Measurements from ENCODE around the gene JCHAIN.

Gene JCHAIN

DNA sequence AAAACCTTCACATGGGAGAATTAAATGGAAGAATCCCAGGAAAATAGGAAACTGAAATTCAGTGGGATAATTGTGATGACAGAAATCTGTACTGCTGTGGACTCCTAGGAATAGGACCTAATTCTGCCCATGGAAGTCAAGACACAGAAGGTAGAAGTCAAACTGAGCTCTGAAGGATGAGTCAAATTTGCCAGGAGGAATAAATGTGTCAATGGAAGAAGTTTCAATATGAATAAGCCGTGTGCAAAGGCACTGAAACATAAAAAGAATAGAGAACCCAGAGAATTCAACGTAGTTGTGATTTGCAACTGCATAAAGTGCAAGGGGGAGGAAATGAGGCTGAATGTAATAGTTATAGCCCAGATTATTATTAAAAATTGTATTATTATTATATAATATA, 26.1 kb downstream of the JCHAIN start:
- peaks cover 6% of the 10 kb centered on the region for H3K36me3 Mint-ChIP-seq
- H3K9me3 Mint-ChIP-seq = no peaks in the 10 kb centered on the region
- H3K27me3 Mint-ChIP-seq = no peaks in the 10 kb centered on the region
- DNase-seq (ENCODE audit: low spot score in 2 of 2) (no peak), ATAC-seq (ENCODE audit: low read depth) (no peak)
- peaks cover 13% of the 10 kb centered on the region for H3K4me1 Mint-ChIP-seq
- H3K4me3 Mint-ChIP-seq = no peak overlapping the region
- H3K27ac Mint-ChIP-seq = no peak overlapping the region

DNA sequence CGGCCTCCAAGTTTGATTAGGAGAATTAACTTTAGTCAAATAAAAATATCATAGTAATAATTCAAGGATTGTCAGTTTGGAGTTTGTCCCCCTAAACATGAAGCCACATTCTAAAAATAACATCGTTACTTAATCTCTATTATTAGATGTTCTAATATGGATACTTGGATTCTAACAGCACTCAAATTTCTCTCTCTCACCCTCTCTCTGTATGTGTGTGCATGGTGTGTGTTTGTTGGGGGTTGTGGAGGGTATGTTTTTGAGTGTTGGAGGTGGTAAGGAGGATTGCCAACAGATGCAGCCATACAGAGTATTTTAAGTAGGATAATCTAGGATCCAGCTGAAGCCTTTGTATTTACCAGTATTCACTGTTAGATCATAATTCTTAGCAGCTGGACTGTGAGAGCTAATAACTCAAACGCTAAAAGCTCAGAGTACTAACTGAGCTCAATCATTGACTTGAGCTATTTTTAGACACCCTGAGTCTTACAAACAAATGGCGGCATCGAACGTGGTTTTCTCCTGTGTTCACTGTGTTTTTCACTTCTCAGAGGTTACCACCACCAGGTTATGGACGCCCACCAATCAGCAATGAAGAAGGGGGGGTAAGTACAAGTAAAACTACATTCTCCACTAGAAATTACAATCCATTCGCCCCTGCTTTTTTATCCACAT, 28.9 kb downstream of the JCHAIN start:
- H3K4me1 Mint-ChIP-seq = peaks cover 10% of the 10 kb centered on the region
- no peak overlapping the region for H3K4me3 Mint-ChIP-seq
- H3K27me3 Mint-ChIP-seq = no peaks in the 10 kb centered on the region
- peak overlapping the region; percentile 19 for H3K27ac Mint-ChIP-seq
- H3K9me3 Mint-ChIP-seq = no peaks in the 10 kb centered on the region
- ATAC-seq (ENCODE audit: low read depth) (no peak), DNase-seq (ENCODE audit: low spot score in 2 of 2) (no peak)
- peaks cover 9% of the 10 kb centered on the region for H3K36me3 Mint-ChIP-seq

DNA sequence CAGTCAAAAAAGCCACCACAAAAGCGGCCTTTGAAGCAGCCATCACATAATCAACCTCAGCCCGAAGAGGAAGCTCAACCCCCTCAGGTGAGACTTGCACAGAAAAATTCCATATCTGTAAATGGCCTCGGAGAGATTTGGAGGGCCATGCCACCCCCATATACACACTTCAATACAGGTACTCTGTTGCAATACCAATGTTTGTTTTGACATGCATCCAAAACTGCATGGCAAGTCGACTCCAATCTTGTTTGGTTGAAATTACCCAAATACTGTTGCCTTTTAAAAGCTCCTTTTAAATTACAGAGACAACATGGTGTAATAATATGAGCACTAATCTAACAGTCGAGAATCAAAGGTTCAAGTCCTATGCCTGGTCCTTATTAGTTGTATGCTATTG, 31.8 kb downstream of the JCHAIN start:
- H3K9me3 Mint-ChIP-seq = no peaks in the 10 kb centered on the region
- no peak overlapping the region for H3K4me3 Mint-ChIP-seq
- ATAC-seq (ENCODE audit: low read depth) (no peak), DNase-seq (ENCODE audit: low spot score in 2 of 2) (no peak)
- no peaks in the 10 kb centered on the region for H3K27me3 Mint-ChIP-seq
- H3K4me1 Mint-ChIP-seq = peaks cover 10% of the 10 kb centered on the region
- peaks cover 7% of the 10 kb centered on the region for H3K36me3 Mint-ChIP-seq
- peak overlapping the region; percentile 58 for H3K27ac Mint-ChIP-seq

DNA sequence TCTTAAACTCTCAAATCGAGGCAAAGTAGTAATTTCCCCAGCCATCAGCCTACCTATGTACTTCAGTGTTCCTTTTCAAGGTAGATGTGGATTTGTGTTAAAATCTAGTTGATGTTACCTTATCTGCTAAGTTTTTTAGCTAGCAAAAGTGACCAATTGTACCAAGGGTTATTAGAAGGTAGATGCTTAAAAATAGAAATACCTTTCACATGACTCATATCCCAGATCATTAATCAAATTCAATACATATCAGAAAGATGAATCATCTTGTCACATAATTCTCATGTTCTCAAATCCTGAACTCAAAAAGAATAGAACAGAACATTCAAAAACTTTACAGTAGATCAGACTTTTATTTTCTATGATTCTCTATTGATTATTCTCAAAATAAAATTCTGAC, 34.3 kb downstream of the JCHAIN start:
- no peaks in the 10 kb centered on the region for H3K27me3 Mint-ChIP-seq
- ATAC-seq (ENCODE audit: low read depth) (no peak), DNase-seq (ENCODE audit: low spot score in 2 of 2) (no peak)
- no peaks in the 10 kb centered on the region for H3K9me3 Mint-ChIP-seq
- H3K4me3 Mint-ChIP-seq = no peak overlapping the region
- peaks cover 3% of the 10 kb centered on the region for H3K4me1 Mint-ChIP-seq
- H3K36me3 Mint-ChIP-seq = peaks cover 10% of the 10 kb centered on the region
- no peak overlapping the region for H3K27ac Mint-ChIP-seq

DNA sequence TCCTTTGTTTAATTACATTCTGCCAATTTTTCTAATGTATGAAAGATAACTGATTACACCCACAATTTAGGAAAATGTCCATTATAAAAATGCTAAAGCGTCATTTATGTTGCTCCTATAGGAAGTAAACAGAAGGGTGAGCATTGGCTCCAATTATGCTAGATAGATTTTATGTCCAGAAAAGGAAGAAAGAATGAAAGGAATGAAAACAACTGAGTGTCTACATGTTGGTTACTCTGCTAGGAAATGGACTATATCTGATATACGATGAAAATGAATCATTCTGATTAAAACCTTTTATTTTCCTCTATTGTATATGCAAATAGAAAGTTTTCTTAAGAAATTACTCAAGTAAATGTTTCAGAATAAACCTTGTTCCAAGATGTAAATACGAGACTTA, 36.1 kb downstream of the JCHAIN start:
- H3K4me3 Mint-ChIP-seq = no peak overlapping the region
- no peak overlapping the region for H3K27ac Mint-ChIP-seq
- peaks cover 10% of the 10 kb centered on the region for H3K36me3 Mint-ChIP-seq
- H3K9me3 Mint-ChIP-seq = no peaks in the 10 kb centered on the region
- DNase-seq (ENCODE audit: low spot score in 2 of 2) (no peak), ATAC-seq (ENCODE audit: low read depth) (no peak)
- peaks cover 3% of the 10 kb centered on the region for H3K4me1 Mint-ChIP-seq
- H3K27me3 Mint-ChIP-seq = no peaks in the 10 kb centered on the region

DNA sequence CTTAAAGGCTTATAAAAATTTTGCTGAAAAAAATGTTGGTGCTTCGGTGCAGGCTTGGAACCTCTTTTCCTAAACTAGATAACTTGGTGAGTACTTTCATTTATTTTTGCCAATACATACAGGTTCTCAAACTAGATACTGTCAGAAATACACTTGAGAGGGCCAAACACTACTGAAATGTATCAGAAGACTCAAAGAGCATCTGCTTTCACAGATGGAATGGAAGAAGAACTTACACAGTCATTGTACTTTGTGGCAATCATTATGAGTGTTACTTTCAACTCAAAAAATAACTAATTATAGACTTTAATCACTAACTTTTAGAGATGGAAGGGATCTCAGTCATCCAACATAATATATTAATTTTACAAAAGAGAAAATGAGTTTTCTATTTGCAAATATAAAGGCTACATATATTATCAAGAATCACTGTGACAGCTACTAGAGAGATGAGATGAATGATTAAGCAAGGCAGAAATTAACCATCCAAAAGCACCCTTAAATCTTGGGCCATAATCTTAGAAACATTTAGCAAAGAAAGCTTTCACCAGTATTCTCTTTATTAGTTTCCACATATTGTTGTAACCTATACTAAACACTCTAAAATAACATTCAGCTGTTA, 36.7 kb downstream of the JCHAIN start:
- Mint-ChIP-seq H3K27me3 (no peaks in the 10 kb centered on the region), H3K36me3 (peaks cover 10% of the 10 kb centered on the region)

DNA sequence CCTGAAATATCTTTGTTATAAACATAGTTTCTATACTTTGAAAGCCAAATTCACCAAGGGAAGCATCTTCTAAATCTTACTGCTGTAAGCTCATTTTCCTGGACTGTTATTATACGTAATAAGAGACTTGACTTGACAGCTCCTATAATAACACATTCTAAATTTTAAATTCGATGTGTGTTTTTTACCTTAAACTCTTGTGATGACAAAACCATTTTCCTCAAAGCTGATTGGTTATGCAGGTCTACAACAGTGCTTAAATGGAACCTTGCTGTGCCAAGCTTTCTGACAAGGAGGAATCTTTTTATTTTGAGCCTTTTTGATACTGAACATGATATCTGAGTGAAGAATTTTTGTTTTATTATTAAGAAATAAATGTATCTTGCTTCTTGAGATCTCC, 37.9 kb downstream of the JCHAIN start, which contains the start of gene ENAM:
ENAM (plus strand) TSS at position 301 of the 400 bp plus-strand sequence. CDS start 757 bp downstream, outside the sequence.
- peaks cover 6% of the 10 kb centered on the region for H3K36me3 Mint-ChIP-seq
- H3K4me1 Mint-ChIP-seq = peaks cover 3% of the 10 kb centered on the region
- H3K9me3 Mint-ChIP-seq = no peaks in the 10 kb centered on the region
- H3K4me3 Mint-ChIP-seq = no peak within 1 kb of the TSS
- no peak for ATAC-seq (ENCODE audit: low read depth)
- H3K27ac Mint-ChIP-seq = peak within 1 kb of the TSS; percentile 11
- no peak for DNase-seq (ENCODE audit: low spot score in 2 of 2)
- no peaks in the 10 kb centered on the region for H3K27me3 Mint-ChIP-seq

More for the DNA sequence above, 36.7 kb downstream of the JCHAIN start:
- Mint-ChIP-seq H3K4me1 (peaks cover 3% of the 10 kb centered on the region), H3K27ac (peak overlapping the region; percentile 11), H3K9me3 (no peaks in the 10 kb centered on the region), H3K4me3 (no peak overlapping the region)
- no peak for ATAC-seq (ENCODE audit: low read depth)
- DNase-seq (ENCODE audit: low spot score in 2 of 2) = no peak

DNA sequence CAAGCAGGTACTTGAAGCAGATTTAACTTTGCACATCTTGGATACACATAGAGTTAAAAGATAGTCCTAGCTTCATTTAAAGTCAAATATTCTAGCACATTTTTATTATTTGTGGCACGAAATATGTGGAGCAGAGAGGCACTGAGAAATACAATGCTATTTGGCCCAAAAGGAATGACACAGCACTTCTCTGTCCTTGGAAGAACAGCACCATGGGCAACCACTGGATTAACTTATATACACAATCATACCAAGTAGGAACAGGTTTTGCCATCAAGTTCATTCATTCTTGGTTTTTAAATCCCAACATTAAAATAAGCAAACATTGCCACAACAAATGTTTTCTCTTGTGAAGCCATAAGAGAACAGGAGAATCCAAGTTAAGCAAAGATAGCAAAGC, 38.7 kb downstream of the JCHAIN start:
- Mint-ChIP-seq H3K27ac (no peak overlapping the region), H3K9me3 (no peaks in the 10 kb centered on the region), H3K4me3 (no peak overlapping the region), H3K27me3 (no peaks in the 10 kb centered on the region), H3K36me3 (peaks cover 6% of the 10 kb centered on the region), H3K4me1 (peaks cover 3% of the 10 kb centered on the region)
- no peak for ATAC-seq (ENCODE audit: low read depth)
- DNase-seq (ENCODE audit: low spot score in 2 of 2) = no peak

DNA sequence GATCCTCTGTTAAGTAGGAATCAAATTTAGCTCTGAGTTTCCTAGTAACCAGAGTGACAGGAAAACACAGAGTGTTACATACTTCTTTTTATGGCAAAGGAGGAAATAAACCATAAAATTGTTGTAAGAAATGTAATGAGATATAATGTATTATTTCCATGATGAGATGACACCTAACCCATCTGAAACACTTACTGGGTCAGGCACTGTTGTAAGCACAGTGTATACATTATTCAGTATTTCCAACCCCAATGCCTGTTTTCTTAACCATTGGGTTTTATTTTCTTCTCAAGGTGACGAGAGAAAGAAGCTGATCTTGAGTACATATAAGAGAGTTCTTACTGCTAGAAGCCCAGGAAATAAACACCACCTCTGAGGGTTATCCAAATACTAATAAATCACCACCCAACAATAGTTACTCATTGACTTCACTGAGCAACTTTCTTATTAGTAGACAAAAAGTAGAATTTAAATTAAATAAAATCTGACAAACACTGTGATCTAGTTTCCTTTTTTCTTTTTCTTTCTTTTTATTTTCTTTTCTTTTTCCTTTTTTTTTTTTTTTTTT, 42.0 kb downstream of the JCHAIN start:
- Mint-ChIP-seq H3K27me3 (no peaks in the 10 kb centered on the region), H3K27ac (no peak overlapping the region), H3K4me3 (no peak overlapping the region), H3K4me1 (no peaks in the 10 kb centered on the region), H3K36me3 (peaks cover 4% of the 10 kb centered on the region), H3K9me3 (no peaks in the 10 kb centered on the region)
- DNase-seq (ENCODE audit: low spot score in 2 of 2) (no peak), ATAC-seq (ENCODE audit: low read depth) (no peak)

DNA sequence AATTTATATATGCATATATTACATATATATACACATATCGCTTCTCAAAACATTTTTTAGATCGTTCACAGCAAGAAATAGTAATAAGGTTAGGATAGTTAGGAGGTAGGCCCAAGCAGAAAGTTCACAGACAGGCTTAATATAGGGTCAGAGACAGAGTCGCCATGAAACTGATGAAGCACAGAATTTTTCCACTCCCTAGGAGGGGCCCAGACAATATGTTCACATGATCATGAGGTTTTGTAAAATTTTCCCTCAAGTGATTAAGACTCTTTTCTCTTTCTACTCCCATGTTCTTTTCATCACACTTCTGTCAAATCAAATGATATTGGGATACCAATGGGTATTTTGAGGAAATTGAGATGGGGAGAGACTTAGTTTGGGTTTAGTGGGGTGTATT, 43.0 kb downstream of the JCHAIN start:
- Mint-ChIP-seq H3K36me3 (peaks cover 5% of the 10 kb centered on the region), H3K4me3 (no peak overlapping the region), H3K27me3 (no peaks in the 10 kb centered on the region), H3K27ac (no peak overlapping the region), H3K4me1 (no peaks in the 10 kb centered on the region), H3K9me3 (peaks cover 3% of the 10 kb centered on the region)
- ATAC-seq (ENCODE audit: low read depth) (no peak), DNase-seq (ENCODE audit: low spot score in 2 of 2) (no peak)

DNA sequence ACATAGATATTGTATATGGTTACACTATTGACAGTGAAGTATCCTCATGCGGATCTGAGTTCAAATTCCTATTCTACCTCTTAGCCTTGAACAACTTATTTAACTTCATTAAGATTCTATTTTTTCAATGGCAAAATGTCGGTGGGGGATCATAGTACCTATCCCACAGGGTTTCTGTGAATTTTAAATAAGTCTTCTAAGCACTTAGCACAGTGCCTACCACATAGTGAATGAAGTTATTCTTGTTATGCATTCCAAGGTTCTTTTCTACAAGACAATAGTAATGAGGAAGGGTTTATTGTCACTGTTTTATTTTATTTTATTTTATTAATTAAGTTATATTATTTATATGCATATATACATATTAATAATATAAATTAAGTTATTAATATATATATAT, 46.5 kb downstream of the JCHAIN start:
- peaks cover 14% of the 10 kb centered on the region for H3K4me1 Mint-ChIP-seq
- H3K36me3 Mint-ChIP-seq = peaks cover 5% of the 10 kb centered on the region
- ATAC-seq (ENCODE audit: low read depth) = no peak
- peaks cover 3% of the 10 kb centered on the region for H3K9me3 Mint-ChIP-seq
- no peak overlapping the region for H3K27ac Mint-ChIP-seq
- DNase-seq (ENCODE audit: low spot score in 2 of 2) = no peak
- H3K4me3 Mint-ChIP-seq = no peak overlapping the region
- no peaks in the 10 kb centered on the region for H3K27me3 Mint-ChIP-seq

DNA sequence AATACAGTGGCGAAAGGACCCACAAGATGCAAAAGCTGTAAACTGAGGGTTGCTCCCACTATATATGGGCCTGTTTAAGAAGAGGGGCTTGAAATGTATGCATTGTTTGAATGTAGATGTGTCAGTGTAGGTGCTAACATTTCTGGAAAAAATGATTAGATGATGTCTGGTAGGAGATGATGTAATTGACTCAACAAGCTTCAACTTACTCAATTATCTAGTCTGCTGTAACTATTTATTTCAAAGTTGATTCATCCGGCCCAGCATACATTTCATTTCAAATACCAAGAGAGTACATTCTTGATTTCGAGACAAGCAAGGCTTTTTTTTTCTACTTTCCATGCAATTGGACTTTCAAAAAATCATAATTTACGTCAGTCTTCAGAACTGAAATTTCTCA, 47.0 kb downstream of the JCHAIN start:
- ATAC-seq (ENCODE audit: low read depth) = no peak
- DNase-seq (ENCODE audit: low spot score in 2 of 2) = no peak
- Mint-ChIP-seq H3K4me3 (no peak overlapping the region), H3K9me3 (peaks cover 3% of the 10 kb centered on the region), H3K27ac (no peak overlapping the region), H3K4me1 (peaks cover 16% of the 10 kb centered on the region), H3K27me3 (no peaks in the 10 kb centered on the region), H3K36me3 (peaks cover 5% of the 10 kb centered on the region)

DNA sequence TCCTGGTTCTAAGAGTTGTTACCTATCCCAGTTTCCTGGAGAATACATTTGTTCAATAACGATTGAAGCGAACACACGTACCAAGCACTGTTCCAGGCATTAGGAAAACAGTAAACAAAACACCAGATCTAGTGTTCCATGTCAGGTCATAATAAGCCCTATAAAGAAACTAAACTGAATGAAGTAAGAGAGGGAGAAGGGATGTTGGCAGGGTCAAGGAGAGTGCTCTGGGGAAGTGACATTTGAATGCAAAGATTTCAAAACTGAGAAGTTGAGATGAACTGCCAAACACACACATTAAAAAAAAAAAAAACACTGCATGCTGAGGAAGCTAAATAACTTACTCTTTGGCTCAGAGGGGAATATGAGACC, 52.1 kb downstream of the JCHAIN start:
- no peak for DNase-seq (ENCODE audit: low spot score in 2 of 2)
- H3K27ac Mint-ChIP-seq = peak overlapping the region; percentile 64
- H3K4me1 Mint-ChIP-seq = peaks cover 28% of the 10 kb centered on the region
- H3K4me3 Mint-ChIP-seq = peak overlapping the region; percentile 52
- H3K9me3 Mint-ChIP-seq = peaks cover 3% of the 10 kb centered on the region
- peaks cover 3% of the 10 kb centered on the region for H3K36me3 Mint-ChIP-seq
- peak; percentile 27 for ATAC-seq (ENCODE audit: low read depth)
- no peaks in the 10 kb centered on the region for H3K27me3 Mint-ChIP-seq

DNA sequence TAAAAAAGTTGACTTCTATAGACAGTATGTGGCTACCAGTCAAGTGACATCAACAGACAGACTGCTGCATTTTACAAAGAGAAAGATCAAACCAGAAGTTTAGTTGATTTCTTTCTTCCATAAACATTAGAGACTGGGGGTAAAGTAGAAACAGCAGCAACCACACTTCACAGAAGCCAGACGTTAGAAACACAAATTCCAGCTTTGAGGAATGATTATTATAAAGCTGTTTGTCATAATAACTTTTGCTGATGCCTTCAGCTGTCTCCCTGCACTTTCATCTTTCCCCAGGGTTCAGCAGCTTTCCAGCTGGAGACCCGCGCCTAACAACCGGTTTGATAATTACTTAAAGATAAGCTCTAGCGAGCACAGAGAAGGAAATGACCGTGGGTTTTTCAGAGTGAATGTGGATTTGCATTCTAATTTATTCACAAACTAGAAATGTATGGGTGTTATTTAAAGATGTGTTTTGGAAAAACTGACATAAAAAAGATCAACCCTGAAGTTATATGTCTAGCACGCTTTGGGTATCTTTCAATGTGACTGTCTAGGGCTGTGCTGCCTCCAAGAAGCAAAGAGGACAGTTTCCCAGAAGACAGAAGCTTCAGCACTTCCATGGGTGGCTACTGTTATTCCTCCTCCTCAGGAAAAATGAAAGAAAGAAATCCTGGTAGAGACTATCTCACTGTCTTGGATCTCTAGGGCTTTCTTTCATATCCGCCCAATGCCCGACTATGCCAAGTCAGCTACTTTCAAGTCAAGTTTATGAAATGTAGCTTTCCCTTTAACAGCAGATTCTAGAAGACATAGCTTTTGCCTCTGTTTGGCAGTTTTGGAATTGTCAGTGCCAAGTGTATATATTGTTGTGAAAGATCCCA, 52.8 kb downstream of the JCHAIN start:
- H3K36me3 Mint-ChIP-seq = no peaks in the 10 kb centered on the region
- peak overlapping the region; percentile 52 for H3K4me3 Mint-ChIP-seq
- H3K4me1 Mint-ChIP-seq = peaks cover 28% of the 10 kb centered on the region
- H3K9me3 Mint-ChIP-seq = no peaks in the 10 kb centered on the region
- peak overlapping the region; percentile 64 for H3K27ac Mint-ChIP-seq
- no peaks in the 10 kb centered on the region for H3K27me3 Mint-ChIP-seq
- no peak for DNase-seq (ENCODE audit: low spot score in 2 of 2)
- peak; percentile 57 for ATAC-seq (ENCODE audit: low read depth)

All from memory B cell (primary cell).